Dendritic cell treated with granulocyte-macrophage colony-stimulating factor and Interleukin-4, amounts not matched to agents 40 ng/mL and 50 ng/mL, for 4 days (primary cell): ENCODE results near the gene OR7A17.

ENCODE experiments used
- H3K27ac Mint-ChIP-seq: one replicate; pipeline ENCODE4 v1.8.0; 2022; ENCODE audit warnings: mild to moderate bottlenecking, mixed read lengths
- H3K27me3 Mint-ChIP-seq: one replicate; pipeline ENCODE4 v1.8.0; 2022; ENCODE audit warnings: mild to moderate bottlenecking, mixed read lengths
- H3K36me3 Mint-ChIP-seq: one replicate; pipeline ENCODE4 v1.8.0; 2022; ENCODE audit warnings: low read depth, mixed read lengths
- H3K4me1 Mint-ChIP-seq: one replicate; pipeline ENCODE4 v1.8.0; 2022; ENCODE audit warnings: low read depth, mixed read lengths
- H3K4me3 Mint-ChIP-seq: one replicate; pipeline ENCODE4 v1.8.0; 2022; ENCODE audit warnings: mild to moderate bottlenecking, moderate library complexity, mixed read lengths
- H3K9me3 Mint-ChIP-seq: one replicate; pipeline ENCODE4 v1.8.0; 2022; ENCODE audit warnings: mixed read lengths
- intact Hi-C: fragments of 100-400 bp; cut with micrococcal nuclease; formaldehyde crosslinking; loops from one replicate; pipeline ENCODE4 v1.15.0; 2022

The OR7A17 gene

GRCh38 chr19:14886032-14886431 is at the start of gene OR7A17:
TSS of gene OR7A17 (minus strand) at chr19:14886132. CDS start at chr19:14881355, 4,777 bp downstream.
- Mint-ChIP-seq H3K9me3 (no peaks in the 10 kb centered on the region), H3K27me3 (peaks cover 18% of the 10 kb centered on the region), H3K4me3 (no peak within 1 kb of the TSS), H3K36me3 (no peaks in the 10 kb centered on the region), H3K27ac (no peak within 1 kb of the TSS), H3K4me1 (peaks cover 20% of the 10 kb centered on the region)
- intact Hi-C loops = no loop called here

GRCh38 chr19:14933506-14933905 is 47.6 kb upstream of the OR7A17 start:
- no peak overlapping the region for H3K4me3 Mint-ChIP-seq
- no peaks in the 10 kb centered on the region for H3K36me3 Mint-ChIP-seq
- no peak overlapping the region for H3K27ac Mint-ChIP-seq
- intact Hi-C loops = no loop called here
- H3K9me3 Mint-ChIP-seq = no peaks in the 10 kb centered on the region
- H3K27me3 Mint-ChIP-seq = peaks cover 9% of the 10 kb centered on the region
- H3K4me1 Mint-ChIP-seq = no peaks in the 10 kb centered on the region

GRCh38 chr19:14916848-14917247 is 30.9 kb upstream of the OR7A17 start:
- Mint-ChIP-seq H3K27ac (no peak overlapping the region), H3K36me3 (no peaks in the 10 kb centered on the region), H3K27me3 (peaks cover 8% of the 10 kb centered on the region), H3K4me3 (no peak overlapping the region), H3K4me1 (no peaks in the 10 kb centered on the region), H3K9me3 (peaks cover 10% of the 10 kb centered on the region)
- intact Hi-C loops = no loop called here

- Mint-ChIP-seq H3K27ac (no peak overlapping the region), H3K4me1 (no peaks in the 10 kb centered on the region), H3K36me3 (no peaks in the 10 kb centered on the region), H3K9me3 (peaks cover 10% of the 10 kb centered on the region), H3K4me3 (no peak overlapping the region), H3K27me3 (peaks cover 8% of the 10 kb centered on the region)
- intact Hi-C loops = no loop called here
These were observed 29.2 kb upstream of the OR7A17 start for GRCh38 chr19:14915116-14915515.

GRCh38 chr19:14906711-14907110 is 20.8 kb upstream of the OR7A17 start:
- Mint-ChIP-seq H3K27ac (no peak overlapping the region), H3K4me1 (no peaks in the 10 kb centered on the region), H3K36me3 (no peaks in the 10 kb centered on the region), H3K27me3 (peaks cover 2% of the 10 kb centered on the region), H3K4me3 (no peak overlapping the region), H3K9me3 (no peaks in the 10 kb centered on the region)
- intact Hi-C loops = no loop called here

- Mint-ChIP-seq H3K4me1 (no peaks in the 10 kb centered on the region), H3K27ac (no peak overlapping the region), H3K27me3 (peaks cover 8% of the 10 kb centered on the region), H3K4me3 (no peak overlapping the region), H3K36me3 (no peaks in the 10 kb centered on the region), H3K9me3 (no peaks in the 10 kb centered on the region)
- intact Hi-C loops = no loop called here
These were observed 15.8 kb upstream of the OR7A17 start for GRCh38 chr19:14901675-14902260.

GRCh38 chr19:14890643-14891379 is 4.9 kb upstream of the OR7A17 start:
- intact Hi-C loops = no loop called here
- Mint-ChIP-seq H3K4me3 (no peak overlapping the region), H3K36me3 (no peaks in the 10 kb centered on the region), H3K9me3 (no peaks in the 10 kb centered on the region), H3K4me1 (peaks cover 20% of the 10 kb centered on the region), H3K27ac (peak overlapping the region; percentile 16), H3K27me3 (peaks cover 27% of the 10 kb centered on the region)

GRCh38 chr19:14889994-14890642 is 4.2 kb upstream of the OR7A17 start:
- Mint-ChIP-seq H3K27ac (no peak overlapping the region), H3K36me3 (no peaks in the 10 kb centered on the region), H3K4me3 (no peak overlapping the region), H3K27me3 (peaks cover 28% of the 10 kb centered on the region), H3K4me1 (peaks cover 24% of the 10 kb centered on the region), H3K9me3 (no peaks in the 10 kb centered on the region)
- intact Hi-C loops = loop anchor here (2.0 kb wide), 1 partner anchor 103 kb away; no protein-coding TSS in a partner anchor

- no peaks in the 10 kb centered on the region for H3K4me1 Mint-ChIP-seq
- no peak overlapping the region for H3K27ac Mint-ChIP-seq
- H3K27me3 Mint-ChIP-seq = peaks cover 4% of the 10 kb centered on the region
- H3K36me3 Mint-ChIP-seq = no peaks in the 10 kb centered on the region
- H3K9me3 Mint-ChIP-seq = no peaks in the 10 kb centered on the region
- no peak overlapping the region for H3K4me3 Mint-ChIP-seq
- intact Hi-C loops = no loop called here
These were observed 14.2 kb downstream of the OR7A17 start for GRCh38 chr19:14871619-14872230.

GRCh38 chr19:14868497-14868896 is 17.4 kb downstream of the OR7A17 start:
- H3K36me3 Mint-ChIP-seq = no peaks in the 10 kb centered on the region
- H3K27me3 Mint-ChIP-seq = peaks cover 4% of the 10 kb centered on the region
- no peak overlapping the region for H3K27ac Mint-ChIP-seq
- intact Hi-C loops = no loop called here
- no peaks in the 10 kb centered on the region for H3K4me1 Mint-ChIP-seq
- no peaks in the 10 kb centered on the region for H3K9me3 Mint-ChIP-seq
- no peak overlapping the region for H3K4me3 Mint-ChIP-seq

- H3K9me3 Mint-ChIP-seq = no peaks in the 10 kb centered on the region
- peaks cover 5% of the 10 kb centered on the region for H3K27me3 Mint-ChIP-seq
- no peaks in the 10 kb centered on the region for H3K36me3 Mint-ChIP-seq
- intact Hi-C loops = no loop called here
- H3K4me3 Mint-ChIP-seq = no peak within 1 kb of the TSS
- H3K4me1 Mint-ChIP-seq = no peaks in the 10 kb centered on the region
- H3K27ac Mint-ChIP-seq = no peak within 1 kb of the TSS
These were observed 37.1 kb downstream of the OR7A17 start, which contains the start of gene OR7A10 for GRCh38 chr19:14848822-14849221. TSS of gene OR7A10 (minus strand) at chr19:14848922. CDS start at chr19:14841877, 7,045 bp downstream.

- Mint-ChIP-seq H3K4me1 (no peaks in the 10 kb centered on the region), H3K36me3 (no peaks in the 10 kb centered on the region), H3K27ac (no peak overlapping the region), H3K4me3 (no peak overlapping the region), H3K9me3 (no peaks in the 10 kb centered on the region), H3K27me3 (peaks cover 3% of the 10 kb centered on the region)
- intact Hi-C loops = no loop called here
These were observed 42.4 kb downstream of the OR7A17 start for GRCh38 chr19:14843578-14843977.

- no peak overlapping the region for H3K4me3 Mint-ChIP-seq
- intact Hi-C loops = no loop called here
- H3K36me3 Mint-ChIP-seq = no peaks in the 10 kb centered on the region
- no peaks in the 10 kb centered on the region for H3K9me3 Mint-ChIP-seq
- H3K27me3 Mint-ChIP-seq = peaks cover 3% of the 10 kb centered on the region
- no peak overlapping the region for H3K27ac Mint-ChIP-seq
- H3K4me1 Mint-ChIP-seq = no peaks in the 10 kb centered on the region
These were observed 42.8 kb downstream of the OR7A17 start for GRCh38 chr19:14843169-14843568.

- intact Hi-C loops = no loop called here
- Mint-ChIP-seq H3K36me3 (no peaks in the 10 kb centered on the region), H3K27ac (no peak overlapping the region), H3K27me3 (peaks cover 5% of the 10 kb centered on the region), H3K4me1 (peaks cover 6% of the 10 kb centered on the region), H3K4me3 (no peak overlapping the region), H3K9me3 (no peaks in the 10 kb centered on the region)
These were observed 45.7 kb downstream of the OR7A17 start for GRCh38 chr19:14840206-14840605.
